Measurements from ENCODE around the gene PRMT1. TPM values are rescaled to one million over a fixed set of nuclear protein-coding genes. Genes with fewer than 3 reads are reported as not detected.

The PRMT1 gene
- total RNA-seq, 1 experiment from 2014 or later = 209 TPM

GRCh38 chr19:49667473-49667872 is 9.6 kb upstream of the PRMT1 start:
- DNase-seq (ENCODE audit: low read depth) = no peak

- no peak for DNase-seq (ENCODE audit: low read depth)
These were observed 7.6 kb upstream of the PRMT1 start for GRCh38 chr19:49669516-49669915.

DNA sequence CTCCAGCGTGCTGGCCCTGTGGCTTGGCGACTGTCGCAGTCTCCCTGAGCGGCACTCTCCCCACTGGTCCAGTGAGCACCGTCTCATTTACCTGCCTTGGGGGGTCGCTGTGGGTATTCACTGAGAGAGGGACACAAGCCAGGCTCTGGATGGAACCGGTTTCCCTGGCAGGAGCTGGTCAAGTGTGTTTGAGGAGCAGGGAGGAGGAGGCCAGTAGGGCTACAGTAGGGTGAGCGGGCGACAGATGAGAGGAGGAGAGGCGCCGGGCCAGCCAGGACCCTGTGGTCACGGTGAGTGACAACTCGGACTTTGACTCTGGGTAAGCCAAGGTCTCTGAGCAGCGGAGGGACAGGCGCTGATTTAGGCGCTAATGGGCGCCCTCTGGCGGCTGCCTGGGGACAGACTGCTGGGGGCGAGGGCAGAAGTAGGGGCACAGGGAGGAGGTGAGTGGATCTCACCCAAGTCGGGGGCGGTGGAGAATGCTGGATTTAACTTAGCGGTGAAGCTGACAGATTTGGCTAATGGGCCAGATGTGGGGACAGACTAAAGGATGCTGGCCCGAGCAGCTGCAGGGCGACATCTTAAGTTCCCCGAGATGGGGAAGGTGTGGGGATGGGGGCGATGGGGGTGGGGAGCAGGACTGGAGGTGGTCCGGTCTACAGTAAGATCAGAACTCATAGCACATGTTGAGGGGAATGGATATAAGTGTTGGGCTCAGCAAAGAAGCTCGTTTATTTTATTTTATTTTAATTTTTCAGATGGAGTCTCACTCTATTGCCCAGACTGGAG is 4.7 kb upstream of the PRMT1 start:
- DNase-seq (ENCODE audit: low read depth) = peak; percentile 45

DNA sequence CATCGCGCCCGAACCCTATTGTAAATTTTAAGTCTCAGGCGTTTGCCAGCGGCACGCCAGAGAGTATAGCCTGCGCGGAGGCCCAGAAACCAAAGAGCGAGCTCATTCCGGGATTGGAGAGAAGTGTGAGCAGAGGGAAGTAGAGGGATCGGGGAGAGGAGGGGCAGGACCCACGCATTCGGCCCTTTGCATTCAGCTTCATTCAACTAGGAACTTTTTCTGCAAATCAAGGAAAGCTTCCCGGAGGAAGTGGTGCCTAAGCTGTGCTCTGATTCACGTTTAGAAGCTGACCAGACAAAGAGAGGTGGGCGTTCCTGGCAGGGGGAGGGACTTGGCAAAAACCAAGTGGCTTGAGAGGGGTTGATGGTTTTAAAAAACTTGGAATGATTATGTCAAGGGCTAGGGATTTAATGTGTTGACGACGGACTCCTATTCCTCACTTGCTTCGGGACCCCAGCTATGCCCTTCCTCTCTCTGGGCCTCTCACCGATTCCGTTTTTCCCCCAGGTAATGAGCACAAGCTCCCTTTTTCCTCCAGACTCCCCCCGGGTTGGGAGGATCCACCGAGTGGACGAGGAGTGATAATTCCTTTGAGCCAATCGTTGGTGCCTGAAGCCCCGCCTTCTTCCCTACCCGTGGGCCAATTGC is 811 bp upstream of the PRMT1 start:
- peak; percentile 86 for DNase-seq (ENCODE audit: low read depth)

GRCh38 chr19:49676784-49677230 is 264 bp upstream of the PRMT1 start:
- DNase-seq (ENCODE audit: low read depth) = peak; percentile 99

DNA sequence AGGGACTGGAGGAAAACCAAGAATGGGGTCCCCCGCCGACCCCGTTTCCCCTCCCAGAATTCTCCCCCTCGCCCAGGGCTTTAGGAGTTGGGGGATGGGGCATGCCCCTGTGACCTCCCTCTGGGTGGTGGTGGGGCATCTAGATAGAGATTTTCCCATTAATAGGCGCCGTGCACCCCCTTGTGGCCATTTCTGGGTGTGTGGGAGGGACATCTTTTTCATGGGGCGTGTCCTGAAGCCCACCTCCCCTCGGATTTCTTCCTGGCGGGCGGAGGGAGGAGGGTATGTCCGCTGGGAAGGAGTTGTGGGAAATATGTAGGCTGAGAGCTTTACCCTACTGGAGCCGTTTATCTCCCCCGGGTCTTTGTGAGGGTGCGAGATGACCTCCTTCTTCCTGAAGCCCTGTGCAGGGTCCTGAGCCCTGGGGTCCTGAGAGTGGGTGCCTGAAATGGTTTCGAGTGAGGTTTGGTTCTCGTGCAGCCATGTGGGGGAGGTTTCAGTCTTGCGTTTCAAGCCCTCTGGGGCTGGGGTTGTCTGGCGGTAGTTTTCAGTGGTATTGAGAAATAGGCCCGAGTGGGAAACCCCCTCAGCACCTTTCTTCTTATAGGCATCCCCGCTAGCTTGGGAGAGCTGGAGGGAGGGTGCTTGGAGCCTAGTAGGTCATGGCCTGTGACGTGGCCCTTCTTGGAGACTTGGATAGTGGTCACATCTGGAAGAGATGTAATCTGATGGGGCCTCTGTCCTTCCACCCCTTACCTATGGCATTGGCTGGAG is 1.0 kb downstream of the PRMT1 start:
- DNase-seq (ENCODE audit: low read depth) = peak; percentile 60

DNA sequence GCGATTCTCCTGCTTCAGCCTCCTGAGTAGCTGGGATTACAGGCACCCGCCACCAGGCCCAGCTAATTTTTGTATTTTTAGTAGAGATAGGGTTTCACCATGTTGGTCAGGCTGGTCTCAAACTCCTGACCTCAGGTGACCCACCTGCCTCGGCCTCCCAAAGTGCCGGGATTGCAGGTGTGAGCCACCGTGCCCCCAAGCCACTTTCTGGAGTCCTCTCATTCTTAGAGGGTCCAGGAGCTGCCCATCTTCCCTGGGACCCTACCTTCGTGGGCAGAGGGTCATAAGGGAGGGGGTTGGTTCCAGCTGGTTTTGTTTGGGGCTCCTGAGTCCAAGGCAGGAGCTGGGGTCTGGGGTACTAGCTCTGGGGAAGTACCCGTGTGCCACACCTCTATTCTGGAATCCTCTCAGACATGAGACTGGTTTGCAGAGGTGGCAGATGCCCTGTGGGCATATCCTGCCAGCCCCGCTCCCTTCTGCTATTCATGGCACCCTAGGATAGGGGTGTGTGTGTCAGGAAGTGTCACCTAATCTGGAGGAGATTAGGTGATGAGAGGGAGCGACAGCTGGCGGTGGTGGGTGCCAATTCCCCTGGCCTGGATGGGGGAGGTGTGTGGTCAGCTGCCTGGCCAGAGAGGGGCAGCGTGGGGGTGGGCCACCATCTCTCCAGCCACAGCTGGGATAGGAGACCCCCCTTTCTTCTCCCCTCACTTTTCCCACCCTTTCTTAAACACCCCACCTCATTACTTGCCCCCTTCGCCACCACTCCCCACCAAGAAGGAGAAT is 2.1 kb downstream of the PRMT1 start:
- peak; percentile 30 for DNase-seq (ENCODE audit: low read depth)

DNA sequence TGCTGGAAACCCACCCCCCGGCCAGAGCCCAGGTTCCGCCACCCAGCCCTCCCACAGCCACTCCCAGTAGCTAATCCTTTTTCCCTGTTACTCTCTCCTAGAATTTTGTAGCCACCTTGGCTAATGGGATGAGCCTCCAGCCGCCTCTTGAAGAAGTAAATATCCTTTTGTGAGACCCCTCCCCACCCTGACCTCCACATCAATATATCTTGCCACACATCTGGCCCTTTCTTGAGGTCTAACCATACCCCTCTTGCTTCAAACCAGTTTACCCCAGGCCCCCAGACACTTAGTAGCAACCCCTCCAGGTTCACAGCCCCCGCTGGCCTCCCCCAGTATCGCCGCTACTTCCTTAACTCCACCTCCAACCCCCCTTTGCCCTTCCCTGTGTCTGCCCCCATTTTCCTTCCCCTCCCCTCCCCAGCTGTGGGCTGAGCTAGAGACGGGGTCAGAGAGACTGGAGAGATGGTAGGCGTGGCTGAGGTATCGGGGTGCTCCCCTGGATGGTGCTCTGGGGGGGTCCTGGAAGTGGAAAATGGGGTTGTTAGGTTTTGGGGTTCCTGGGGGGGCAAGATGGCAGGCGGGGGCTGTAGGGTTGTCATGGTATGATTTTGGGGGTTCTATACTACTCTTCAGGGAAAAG is 2.8 kb downstream of the PRMT1 start:
- no peak for DNase-seq (ENCODE audit: low read depth)

- DNase-seq (ENCODE audit: low read depth) = peak; percentile 75
These were observed 3.6 kb downstream of the PRMT1 start for GRCh38 chr19:49680421-49681351.

DNA sequence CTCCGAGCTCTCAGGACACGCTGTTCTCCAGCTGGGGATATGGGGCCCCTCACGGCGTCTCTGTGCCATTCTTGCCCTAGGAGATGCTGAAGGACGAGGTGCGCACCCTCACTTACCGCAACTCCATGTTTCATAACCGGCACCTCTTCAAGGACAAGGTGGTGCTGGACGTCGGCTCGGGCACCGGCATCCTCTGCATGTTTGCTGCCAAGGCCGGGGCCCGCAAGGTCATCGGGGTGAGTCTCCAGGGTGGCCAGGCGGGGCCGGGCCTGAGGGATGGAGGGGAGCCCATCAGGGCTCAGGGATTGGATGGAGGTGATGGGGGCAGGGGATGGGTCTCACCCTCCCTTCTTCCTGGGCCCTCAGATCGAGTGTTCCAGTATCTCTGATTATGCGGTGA is 4.8 kb downstream of the PRMT1 start:
- no peak for DNase-seq (ENCODE audit: low read depth)

- DNase-seq (ENCODE audit: low read depth) = no peak
These were observed 5.2 kb downstream of the PRMT1 start for GRCh38 chr19:49682274-49682673.

GRCh38 chr19:49683814-49684250 is 6.8 kb downstream of the PRMT1 start:
- no peak for DNase-seq (ENCODE audit: low read depth)

GRCh38 chr19:49684251-49684982 is 7.3 kb downstream of the PRMT1 start:
- DNase-seq (ENCODE audit: low read depth) = no peak

- DNase-seq (ENCODE audit: low read depth) = peak; percentile 22
These were observed 8.0 kb downstream of the PRMT1 start for GRCh38 chr19:49684983-49685553.

DNA sequence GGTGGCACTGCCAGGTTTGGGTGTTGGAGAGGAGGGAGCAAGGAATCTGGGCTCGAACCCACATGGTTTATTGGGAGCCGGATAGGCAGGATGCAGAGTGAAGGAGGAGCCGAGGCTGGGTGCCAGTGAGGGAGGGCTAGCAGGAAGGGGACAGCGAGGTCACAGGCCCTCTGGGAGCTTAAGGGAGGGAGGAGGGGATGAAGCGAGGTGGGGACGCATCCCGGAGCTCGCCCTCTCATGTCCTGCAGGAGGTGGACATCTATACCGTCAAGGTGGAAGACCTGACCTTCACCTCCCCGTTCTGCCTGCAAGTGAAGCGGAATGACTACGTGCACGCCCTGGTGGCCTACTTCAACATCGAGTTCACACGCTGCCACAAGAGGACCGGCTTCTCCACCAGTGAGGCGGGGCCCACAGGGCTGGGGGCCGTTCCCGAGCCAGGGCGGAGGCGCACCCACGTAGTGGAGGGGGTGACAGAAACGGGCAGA is 8.8 kb downstream of the PRMT1 start:
- DNase-seq (ENCODE audit: low read depth) = no peak

GRCh38 chr19:49686503-49687088 is 9.5 kb downstream of the PRMT1 start:
- DNase-seq (ENCODE audit: low read depth) = no peak

GRCh38 chr19:49687150-49687549 is 10.1 kb downstream of the PRMT1 start:
- no peak for DNase-seq (ENCODE audit: low read depth)

- DNase-seq (ENCODE audit: low read depth) = peak; percentile 55
These were observed 10.7 kb downstream of the PRMT1 start for GRCh38 chr19:49687566-49688316.
